ENCODE data around the gene RLF.
A peak's percentile ranks its signal among the peaks of the same experiment; 100 is the strongest.

The RLF gene, protein sequence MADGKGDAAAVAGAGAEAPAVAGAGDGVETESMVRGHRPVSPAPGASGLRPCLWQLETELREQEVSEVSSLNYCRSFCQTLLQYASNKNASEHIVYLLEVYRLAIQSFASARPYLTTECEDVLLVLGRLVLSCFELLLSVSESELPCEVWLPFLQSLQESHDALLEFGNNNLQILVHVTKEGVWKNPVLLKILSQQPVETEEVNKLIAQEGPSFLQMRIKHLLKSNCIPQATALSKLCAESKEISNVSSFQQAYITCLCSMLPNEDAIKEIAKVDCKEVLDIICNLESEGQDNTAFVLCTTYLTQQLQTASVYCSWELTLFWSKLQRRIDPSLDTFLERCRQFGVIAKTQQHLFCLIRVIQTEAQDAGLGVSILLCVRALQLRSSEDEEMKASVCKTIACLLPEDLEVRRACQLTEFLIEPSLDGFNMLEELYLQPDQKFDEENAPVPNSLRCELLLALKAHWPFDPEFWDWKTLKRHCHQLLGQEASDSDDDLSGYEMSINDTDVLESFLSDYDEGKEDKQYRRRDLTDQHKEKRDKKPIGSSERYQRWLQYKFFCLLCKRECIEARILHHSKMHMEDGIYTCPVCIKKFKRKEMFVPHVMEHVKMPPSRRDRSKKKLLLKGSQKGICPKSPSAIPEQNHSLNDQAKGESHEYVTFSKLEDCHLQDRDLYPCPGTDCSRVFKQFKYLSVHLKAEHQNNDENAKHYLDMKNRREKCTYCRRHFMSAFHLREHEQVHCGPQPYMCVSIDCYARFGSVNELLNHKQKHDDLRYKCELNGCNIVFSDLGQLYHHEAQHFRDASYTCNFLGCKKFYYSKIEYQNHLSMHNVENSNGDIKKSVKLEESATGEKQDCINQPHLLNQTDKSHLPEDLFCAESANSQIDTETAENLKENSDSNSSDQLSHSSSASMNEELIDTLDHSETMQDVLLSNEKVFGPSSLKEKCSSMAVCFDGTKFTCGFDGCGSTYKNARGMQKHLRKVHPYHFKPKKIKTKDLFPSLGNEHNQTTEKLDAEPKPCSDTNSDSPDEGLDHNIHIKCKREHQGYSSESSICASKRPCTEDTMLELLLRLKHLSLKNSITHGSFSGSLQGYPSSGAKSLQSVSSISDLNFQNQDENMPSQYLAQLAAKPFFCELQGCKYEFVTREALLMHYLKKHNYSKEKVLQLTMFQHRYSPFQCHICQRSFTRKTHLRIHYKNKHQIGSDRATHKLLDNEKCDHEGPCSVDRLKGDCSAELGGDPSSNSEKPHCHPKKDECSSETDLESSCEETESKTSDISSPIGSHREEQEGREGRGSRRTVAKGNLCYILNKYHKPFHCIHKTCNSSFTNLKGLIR (N-terminal part only)

DNA sequence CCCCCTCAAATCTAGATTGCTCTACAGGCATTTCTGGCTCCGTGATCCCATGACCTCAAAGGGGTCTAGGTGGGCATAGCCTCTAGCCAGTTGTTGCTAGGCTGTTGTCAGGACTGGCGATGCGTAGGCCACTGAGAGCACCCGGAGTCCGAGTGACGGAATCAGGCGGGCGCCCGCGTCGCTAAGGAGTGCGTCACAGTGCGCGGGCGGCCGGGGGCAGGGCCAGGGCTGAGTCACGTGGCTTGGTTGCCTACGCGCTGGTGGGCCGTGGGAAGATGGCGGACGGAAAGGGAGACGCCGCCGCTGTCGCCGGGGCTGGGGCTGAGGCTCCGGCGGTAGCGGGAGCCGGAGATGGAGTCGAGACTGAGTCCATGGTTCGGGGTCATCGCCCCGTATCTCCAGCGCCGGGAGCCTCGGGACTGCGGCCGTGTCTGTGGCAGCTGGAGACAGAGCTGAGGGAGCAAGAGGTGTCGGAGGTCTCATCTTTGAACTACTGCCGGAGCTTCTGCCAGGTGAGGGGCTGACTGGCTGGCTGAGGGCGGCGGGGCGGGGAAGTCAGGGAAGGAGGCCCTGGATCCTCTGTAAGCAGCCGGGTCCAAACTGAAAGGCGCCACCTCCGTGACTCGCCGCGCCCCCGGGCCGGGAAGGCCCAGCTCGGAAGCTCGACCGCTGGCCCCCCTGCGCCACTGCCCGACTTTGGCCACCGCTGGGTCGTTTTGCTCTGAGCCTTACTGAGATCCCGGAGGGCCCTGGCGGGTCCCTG is at the start of gene RLF:
RLF (plus strand) TSS at position 263 of the 763 bp plus-strand sequence; CDS start at position 276, 13 bp downstream.
- DNase-seq (ENCODE audit: low spot score): peak; percentile 98

DNA sequence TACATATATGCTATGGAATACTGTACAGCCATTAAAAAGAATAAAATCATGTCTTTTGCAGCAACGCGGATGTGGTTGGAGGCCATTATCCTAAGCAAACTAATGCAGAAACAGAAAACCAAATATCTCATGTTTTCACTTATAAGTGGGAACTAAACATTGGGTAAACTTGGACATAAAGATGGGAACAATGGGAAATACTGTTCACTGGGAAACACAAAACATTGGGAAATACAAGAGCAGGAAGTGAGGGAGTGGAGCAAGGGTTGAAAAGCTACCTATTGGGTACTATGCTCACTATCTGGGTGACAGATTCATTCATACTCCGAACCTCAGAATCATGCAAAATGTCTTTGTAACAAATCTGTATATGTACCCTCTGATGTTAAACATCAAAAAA is 46.8 kb upstream of the RLF start:
- DNase-seq (ENCODE audit: low spot score): no peak

DNA sequence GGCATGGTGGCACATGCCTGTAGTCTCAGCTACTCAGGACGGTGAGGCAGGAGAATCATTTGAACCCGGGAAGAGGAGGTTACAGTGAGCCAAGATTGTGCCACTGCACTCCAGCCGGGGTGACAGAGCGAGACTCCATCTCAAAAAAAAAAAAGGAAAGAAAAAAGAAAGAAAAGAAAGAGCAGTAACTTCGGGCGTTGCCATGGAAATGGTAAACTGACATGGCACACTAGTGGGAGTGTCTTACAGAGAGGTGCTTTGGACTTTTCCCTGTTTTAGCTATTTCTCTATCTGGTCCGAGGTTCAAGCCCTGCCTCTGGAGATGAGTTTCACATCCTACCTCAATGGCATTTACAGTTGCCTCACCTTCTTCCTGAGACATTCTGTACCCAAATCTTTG is 41.1 kb upstream of the RLF start:
- no peak for DNase-seq (ENCODE audit: low spot score)

DNA sequence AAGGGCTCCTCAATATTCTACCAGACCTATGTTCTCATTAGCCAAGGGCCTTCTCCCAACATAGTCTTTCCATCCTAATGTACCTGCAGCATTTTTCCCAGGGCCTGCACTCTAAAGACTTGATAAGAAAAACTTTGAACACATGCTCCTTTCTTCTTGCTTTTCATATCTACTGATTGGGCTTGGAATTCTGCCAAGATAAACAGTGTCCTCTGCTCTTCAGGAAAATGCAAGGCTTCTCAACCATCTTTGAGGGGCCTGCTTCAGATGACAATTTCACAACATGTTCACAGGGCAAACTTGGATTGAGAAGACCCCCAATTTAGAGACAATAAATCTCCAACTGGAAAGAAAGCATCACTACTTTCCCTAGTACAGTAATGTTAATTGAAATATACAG is 38.3 kb upstream of the RLF start:
- DNase-seq (ENCODE audit: low spot score): no peak

DNA sequence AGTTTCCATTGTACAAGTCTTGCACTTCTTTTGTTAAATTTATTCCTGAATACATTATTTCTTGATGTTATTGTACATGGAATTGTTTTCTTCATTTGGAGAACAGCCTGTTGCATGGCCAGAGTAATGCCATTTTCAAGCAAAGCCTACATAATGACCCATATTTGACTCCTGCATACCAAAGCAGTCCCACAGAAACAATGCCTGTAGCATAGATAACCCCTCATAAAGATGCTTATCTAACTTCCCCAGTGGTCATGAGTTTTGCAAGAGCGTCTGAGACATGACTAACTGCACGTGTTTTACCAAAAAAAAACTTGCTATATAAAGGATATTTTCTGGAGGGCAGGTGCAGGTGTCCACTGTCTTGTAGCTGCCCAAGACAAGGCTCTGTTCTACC is 30.3 kb upstream of the RLF start:
- DNase-seq (ENCODE audit: low spot score): no peak

DNA sequence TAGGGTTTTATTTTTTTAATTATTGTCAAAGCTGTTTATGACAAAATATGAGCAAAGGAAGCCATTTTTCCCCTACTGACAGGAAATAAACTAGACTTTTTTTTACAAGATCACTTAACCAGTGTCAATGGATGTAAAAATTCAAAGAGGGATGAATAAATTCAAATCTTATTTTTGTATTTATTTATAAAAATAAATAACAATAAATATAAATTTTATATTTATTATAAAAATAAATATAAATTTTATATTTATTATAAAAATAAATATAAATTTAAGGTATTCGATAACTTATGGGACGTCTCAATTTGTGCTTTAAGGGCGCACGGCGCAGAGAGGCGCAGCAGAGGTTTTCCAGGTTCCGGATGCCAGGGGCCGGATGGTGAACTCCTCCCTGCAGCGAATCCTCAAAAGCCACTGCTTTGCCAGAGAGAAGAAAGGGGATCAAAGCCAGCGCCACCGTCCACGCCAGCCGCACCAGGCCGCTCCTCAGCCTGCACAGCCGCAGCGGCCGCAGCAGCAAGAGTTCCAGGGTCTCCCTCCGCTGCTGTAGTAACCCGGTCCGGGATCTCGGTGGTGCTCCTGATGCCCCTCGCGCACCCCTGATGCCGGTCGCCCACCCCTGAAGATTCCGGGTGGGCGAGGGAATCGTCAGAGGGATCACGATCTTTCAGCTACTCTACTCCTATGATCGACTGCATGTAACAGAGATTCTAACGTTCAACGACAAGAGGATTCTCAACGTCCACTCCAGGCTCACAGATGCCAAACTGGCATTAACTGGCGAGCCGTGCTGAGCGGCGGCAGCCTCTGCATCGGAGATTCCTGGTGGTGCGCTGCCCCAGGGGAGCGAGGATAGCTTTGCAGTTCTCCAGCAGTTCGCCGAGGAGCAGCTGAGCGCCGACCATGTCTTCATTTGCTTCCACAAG is 28.5 kb upstream of the RLF start:
- DNase-seq (ENCODE audit: low spot score): no peak

DNA sequence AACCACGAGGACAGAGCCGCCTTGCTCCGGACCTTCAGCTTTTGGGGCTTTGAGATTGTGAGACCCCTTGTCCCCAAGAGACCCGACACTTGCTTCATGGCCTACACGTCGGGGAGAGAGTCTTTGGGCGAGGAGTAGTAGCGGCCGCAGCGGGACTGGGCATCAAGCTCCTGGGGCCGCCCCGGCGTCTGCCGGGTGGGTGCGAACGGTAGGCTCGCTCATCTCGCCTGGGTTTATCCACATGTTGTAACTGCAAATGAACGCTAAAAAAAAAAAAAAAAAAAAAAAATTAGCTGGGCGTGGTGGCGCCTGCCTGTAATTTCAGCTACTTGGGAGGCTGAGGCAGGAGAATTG is 27.9 kb upstream of the RLF start:
- DNase-seq (ENCODE audit: low spot score): no peak

DNA sequence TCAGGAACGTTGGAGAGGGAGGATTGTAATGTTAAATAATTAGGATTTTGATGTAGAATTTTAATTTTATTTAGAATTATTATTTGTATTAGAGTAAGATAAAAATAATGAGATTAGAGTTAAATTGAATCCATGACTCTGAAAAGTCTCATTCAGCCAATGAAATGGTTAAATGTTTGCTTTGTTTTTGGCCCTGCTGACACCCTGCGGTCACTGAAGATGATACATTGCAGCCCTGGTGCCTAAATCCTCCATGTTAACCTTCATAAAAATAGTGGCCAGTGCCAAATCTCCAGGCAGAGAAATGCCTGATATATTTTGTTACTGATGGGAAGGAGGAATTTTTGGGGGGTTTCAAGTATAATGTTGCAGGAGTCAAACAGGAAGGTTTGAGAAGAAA is 27.3 kb upstream of the RLF start:
- no peak for DNase-seq (ENCODE audit: low spot score)

DNA sequence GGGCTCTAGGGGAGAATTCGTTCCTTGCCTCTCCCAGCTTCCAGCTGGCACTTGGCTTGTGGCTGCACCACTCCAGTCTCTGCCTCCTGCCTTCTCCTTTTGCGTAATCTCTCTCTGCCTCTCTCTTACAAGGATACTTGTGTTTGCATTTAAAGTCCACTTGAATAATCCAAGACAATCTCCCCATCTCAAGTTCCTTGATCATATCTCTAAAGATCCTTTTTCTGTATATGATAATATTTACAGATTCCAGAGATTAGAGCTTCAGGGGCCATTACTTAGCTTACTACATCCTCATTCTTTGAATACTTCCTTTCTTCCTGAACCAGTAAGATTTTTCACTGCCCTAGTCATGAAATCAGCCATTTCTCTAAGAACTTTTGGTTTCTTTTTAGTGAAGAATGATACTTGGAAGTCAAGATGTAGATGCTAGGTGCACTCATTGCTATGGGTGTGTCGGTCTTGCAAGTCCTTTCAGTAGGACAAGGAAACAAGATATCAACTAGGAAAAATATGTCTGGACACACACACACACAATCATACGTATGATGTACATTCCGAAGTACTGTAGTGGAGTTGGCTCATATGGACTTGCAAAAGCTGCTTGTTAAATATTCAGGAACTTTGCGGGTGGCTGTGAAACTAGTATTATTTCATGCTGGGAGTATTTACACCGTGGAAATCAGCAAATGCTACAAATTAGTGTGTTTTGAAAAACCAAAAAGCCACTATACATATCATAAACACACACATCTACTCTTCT is 20.8 kb upstream of the RLF start:
- DNase-seq (ENCODE audit: low spot score): no peak

DNA sequence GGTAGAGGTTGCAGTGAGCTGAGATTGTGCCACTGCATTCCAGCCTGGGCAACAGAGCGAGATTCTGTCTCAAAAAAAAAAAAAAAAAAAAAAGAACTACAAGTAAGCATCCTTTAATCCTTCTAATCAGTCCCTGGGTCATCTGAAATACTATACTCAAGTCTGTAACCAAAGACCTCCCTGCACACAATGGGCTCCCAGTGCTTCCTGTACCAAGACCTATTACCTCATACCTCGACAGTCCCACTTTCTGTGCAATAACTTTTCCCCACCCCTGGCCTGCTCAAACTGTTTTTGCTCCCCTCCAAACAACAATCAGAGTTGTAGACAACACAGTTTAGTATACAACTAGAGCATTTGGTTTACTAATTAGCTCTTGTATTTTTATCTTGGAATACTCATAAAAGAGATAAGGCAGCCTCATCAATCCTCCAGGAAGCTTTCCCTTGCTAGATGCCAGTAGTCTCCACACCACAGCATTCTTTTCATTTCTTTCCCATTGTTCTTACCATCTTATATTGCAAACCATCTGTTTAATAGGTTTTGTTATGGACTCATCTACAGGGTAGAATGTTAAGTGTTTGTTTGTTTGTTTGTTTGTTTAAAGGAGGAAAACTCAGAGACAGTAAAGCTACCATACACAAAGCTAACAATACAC is 19.2 kb upstream of the RLF start:
- no peak for DNase-seq (ENCODE audit: low spot score)

DNA sequence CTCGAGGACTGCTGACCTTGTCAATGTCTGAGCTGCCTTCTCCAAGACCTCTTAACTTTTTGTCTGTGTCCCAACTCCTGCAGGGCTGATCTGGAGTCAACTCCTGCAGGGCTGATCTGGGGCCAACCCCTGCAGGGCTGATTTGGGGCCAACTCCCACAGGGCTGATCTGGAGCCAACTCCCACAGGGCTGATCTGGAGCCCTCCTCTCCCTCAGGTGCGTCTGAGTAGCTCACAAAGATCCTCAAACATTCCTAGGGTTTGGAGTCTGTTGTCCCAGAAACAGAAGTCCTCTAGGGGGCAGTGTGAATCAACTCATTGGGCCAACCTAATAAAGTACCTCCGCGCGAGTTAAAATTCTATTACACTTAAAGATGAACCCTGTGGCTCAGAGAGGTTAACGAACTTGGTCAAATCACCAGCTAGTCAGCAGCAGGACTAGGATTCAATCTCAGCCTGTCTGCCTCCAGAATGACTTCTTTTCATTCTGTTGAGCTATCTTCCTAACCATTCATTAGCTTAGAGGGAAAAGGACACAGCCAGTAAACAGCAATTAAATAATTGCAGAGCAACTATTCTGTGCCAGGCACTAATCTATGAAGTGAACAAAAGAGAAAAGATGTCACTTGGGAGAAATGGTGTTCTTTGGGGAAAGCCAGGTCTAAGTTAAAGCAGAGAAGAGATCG is 17.2 kb upstream of the RLF start:
- DNase-seq (ENCODE audit: low spot score): peak; percentile 67

DNA sequence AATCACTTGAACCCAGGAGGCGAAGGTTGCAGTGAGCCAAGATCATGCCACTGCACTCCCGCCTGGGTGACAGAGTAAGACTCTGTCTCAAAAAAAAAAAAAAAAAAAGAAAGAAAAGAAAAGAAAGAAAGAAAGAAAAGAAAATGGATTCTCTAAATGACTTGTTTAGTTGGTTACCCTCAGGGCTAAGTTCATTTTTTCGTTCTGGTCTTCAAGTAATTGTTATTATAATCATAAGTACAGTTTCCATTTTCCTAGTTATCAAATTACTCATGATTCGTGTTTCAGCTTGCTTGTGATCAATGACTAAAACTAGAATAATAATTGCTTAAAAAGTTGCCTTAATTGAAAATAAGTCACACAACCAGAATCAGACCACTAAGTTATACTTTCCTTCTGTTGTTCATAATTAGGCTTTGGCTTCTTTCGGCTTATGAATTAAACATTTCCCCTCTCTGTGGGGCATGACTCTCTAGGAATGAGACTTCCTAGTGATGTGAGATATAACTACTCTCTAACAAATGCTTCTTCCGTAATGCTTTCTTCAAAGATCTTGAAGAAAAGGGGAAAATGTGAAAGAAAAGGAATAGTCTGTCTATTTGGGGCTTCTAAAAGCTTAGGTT is 9.6 kb upstream of the RLF start:
- no peak for DNase-seq (ENCODE audit: low spot score)

DNA sequence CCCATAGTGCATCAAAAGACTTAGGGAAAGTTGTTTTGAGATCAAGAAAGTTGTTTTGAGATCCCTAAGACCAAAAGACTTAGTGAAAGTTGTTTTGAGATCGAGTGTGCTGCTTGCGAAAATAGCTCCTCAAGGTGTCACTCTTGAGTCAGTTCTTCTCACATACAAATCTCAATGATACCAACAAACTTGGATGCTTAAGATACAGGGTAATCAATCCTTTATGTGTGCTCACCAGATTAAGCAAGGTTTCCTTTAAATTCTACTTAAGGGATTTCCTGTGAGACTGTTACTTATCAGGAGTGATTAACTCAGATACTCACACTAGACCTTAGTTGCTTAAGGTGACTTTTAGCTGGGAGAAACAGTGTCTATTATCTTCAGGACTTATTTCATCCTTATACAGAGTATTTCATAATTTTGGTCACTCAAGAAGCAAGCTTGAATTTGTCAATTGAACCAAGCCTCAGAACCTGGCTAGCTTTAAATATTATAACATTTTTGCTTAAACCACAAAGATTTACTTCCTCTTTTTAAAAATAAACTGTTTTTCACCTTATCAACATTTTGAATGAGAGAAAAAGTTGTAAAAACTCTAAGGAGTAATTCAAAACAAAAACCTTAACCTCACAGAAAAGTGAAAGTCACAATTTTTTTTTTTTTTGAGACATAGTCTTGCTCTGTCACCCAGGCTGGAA is 8.0 kb upstream of the RLF start:
- no peak for DNase-seq (ENCODE audit: low spot score)

DNA sequence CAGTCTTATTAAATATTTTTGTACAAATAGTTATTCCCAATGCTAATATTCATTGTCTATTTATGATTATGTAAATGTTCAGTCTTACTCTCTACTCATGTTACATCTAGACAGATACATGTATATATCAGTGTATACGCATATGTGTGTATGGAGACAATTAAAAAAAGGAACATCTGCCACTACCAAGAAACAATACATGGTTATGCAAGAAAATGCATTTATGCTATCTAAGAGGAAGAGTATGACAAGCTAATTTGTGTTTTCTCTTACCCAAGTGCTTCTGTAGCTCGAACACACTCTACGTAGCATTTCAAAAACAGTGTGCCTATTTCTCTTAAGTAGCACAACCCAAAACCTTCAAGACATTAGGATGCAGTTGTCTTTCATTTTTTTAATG is 6.1 kb upstream of the RLF start:
- DNase-seq (ENCODE audit: low spot score): no peak

DNA sequence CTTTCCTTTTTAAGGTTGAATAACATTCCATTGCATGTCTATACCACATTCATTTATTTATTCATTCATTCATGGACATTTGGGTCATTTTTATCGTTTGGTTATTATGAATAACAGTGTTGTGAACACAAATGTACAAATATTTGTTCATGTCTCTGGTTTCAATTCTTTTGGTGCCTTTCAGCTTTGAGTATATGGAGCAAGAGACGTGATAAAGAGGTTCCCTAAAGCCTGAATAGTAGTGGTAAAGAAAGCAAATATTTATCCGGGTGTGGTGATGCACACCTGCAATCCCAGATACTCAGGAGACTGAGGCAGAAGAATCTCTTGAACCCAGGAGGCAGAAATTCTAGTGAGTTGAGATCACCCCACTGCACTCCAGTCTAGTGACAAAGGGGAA is 5.3 kb upstream of the RLF start:
- DNase-seq (ENCODE audit: low spot score): no peak

DNA sequence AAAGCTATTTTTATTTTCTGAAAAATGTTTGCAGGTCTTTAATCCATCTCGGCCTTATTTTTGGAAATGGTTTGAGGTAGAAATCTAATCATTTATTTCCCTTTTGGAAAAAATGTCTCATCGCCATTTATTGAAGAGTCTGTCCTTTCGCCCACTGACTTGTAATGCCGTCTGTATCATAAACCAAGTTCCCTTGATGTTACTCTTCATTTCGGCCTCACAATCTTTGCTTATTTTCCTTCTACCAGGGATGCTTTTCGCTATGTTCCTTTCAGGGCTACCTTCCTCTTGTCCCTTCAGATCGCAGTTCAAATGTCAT is 422 bp upstream of the RLF start:
- no peak for DNase-seq (ENCODE audit: low spot score)

DNA sequence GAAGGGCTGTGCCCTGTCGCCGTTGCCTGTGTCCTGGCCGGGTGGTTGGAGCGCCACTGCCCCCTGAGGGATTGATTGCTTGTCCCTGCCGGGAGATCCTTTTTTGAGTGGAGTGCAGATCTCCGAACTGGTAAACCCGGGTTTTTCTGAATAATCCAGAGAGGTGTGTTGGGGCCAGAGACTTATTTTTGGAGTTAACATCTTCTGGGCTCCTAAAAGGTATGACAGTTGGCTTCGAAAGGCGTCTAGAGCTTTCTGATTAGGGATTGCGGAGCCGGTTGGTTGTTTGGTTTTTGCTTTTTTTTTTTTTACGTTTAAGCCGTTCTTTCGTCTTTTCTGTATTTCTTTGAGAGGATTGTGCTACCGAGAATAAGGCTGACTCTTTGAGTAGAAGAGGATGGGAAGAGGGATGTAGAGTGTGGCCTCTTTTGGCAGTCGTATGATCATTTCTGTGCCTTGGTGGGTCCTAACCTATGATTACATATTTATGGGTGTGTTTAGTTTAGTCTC is 756 bp downstream of the RLF start:
- no peak for DNase-seq (ENCODE audit: low spot score)

Data from ecto neural progenitor cell (in vitro differentiated cells).